ENCODE results near the gene SHC3.
A peak's percentile ranks its signal among the peaks of the same experiment; 100 is the strongest.

GRCh38 chr9:89171693-89172092 lies 6.9 kb downstream of the SHC3 start:
- TF ChIP-seq POLR2AphosphoS5 (IDR thresholded peaks at IDR 0.05; ENCODE audit: low read depth, low read length) (0 out of 2 replicates have a peak, but pooled peaks have one; percentile 31), SIN3A (IDR thresholded peaks at IDR 0.05; ENCODE audit: borderline replicate concordance, insufficient read depth, low read length) (no peak)
